IgD-negative memory B cell (primary cell): Measurements from ENCODE around the gene SPATA12. TPM values are rescaled to one million over a fixed set of nuclear protein-coding genes. Genes with fewer than 3 reads are reported as not detected.
"Not testable (repeated sequence)": the region's sequence is repeated elsewhere in the genome, so short reads cannot be mapped to it uniquely, and the experiment has no call there.

Experiments
- H3K27ac Mint-ChIP-seq, 3 donors: one replicate each; pipeline ENCODE4 v1.8.0; 2020 to 2022; ENCODE audit warnings: mild to moderate bottlenecking in 3 of 3, mixed read lengths in 3 of 3, moderate library complexity in 1 of 3
- H3K27me3 Mint-ChIP-seq: one replicate; pipeline ENCODE4 v1.8.0; 2021; ENCODE audit warnings: mixed read lengths
- H3K36me3 Mint-ChIP-seq: one replicate; pipeline ENCODE4 v1.8.0; 2020; ENCODE audit warnings: mild to moderate bottlenecking, mixed read lengths
- H3K4me1 Mint-ChIP-seq, 3 donors: one replicate each; pipeline ENCODE4 v1.8.0; 2020 to 2022; ENCODE audit warnings: mixed read lengths in 3 of 3, mild to moderate bottlenecking in 1 of 3
- H3K4me3 Mint-ChIP-seq, 4 donors: one replicate each; pipeline ENCODE4 v1.8.0; 2020 to 2022; ENCODE audit warnings: mild to moderate bottlenecking in 4 of 4, mixed read lengths in 4 of 4, moderate library complexity in 3 of 4
- H3K9me3 Mint-ChIP-seq, 3 donors: one replicate each; pipeline ENCODE4 v1.8.0; 2020 to 2021; ENCODE audit warnings: mixed read lengths in 3 of 3, mild to moderate bottlenecking in 1 of 3
- polyA plus RNA-seq: library from polyadenylated mRNA; unstranded; fragments of 300-500 nt; fragmentation: Illumina TruSeq; gene quantifications from one replicate; pipeline ENCODE4 v1.2.3, GENCODE V29; 2021

Gene SPATA12
- polyA plus RNA-seq, 1 donor from 2014 or later: not detected

- H3K4me1 Mint-ChIP-seq, H3K9me3 Mint-ChIP-seq, H3K4me3 Mint-ChIP-seq, H3K27ac Mint-ChIP-seq, H3K36me3 Mint-ChIP-seq: not testable (repeated sequence)
- H3K27me3 Mint-ChIP-seq: peaks cover 16% of the 10 kb centered on the region
Measured at GRCh38 chr3:57083266-57083995, 23.0 kb downstream of the SPATA12 start.

- Mint-ChIP-seq H3K4me3 (no peak overlapping the region), H3K27ac (no peak overlapping the region), H3K9me3 (no peaks in the 10 kb centered on the region), H3K27me3 (peaks cover 9% of the 10 kb centered on the region), H3K36me3 (no peaks in the 10 kb centered on the region), H3K4me1 (peaks cover 0 to 1% (median 0%) of the 10 kb centered on the region in 3 donors)
Measured at GRCh38 chr3:57085211-57085610, 24.7 kb downstream of the SPATA12 start.

- Mint-ChIP-seq H3K4me1 (peaks cover 0 to 1% (median 0%) of the 10 kb centered on the region in 3 donors), H3K27me3 (peaks cover 5% of the 10 kb centered on the region), H3K27ac (no peak overlapping the region), H3K4me3 (no peak overlapping the region), H3K9me3 (no peaks in the 10 kb centered on the region), H3K36me3 (no peaks in the 10 kb centered on the region)
Measured at GRCh38 chr3:57086201-57086600, 25.7 kb downstream of the SPATA12 start.

GRCh38 chr3:57087361-57088092 lies 27.1 kb downstream of the SPATA12 start:
- Mint-ChIP-seq H3K9me3 (no peaks in the 10 kb centered on the region), H3K27me3 (peaks cover 4% of the 10 kb centered on the region), H3K27ac (no peak overlapping the region), H3K36me3 (no peaks in the 10 kb centered on the region), H3K4me1 (peaks cover 0 to 1% (median 0%) of the 10 kb centered on the region in 3 donors), H3K4me3 (no peak overlapping the region)

GRCh38 chr3:57088503-57088902 lies 28.0 kb downstream of the SPATA12 start:
- Mint-ChIP-seq H3K27ac (no peak overlapping the region), H3K4me1 (peaks cover 0 to 1% (median 0%) of the 10 kb centered on the region in 3 donors), H3K4me3 (no peak overlapping the region), H3K36me3 (no peaks in the 10 kb centered on the region), H3K27me3 (peaks cover 3% of the 10 kb centered on the region), H3K9me3 (no peaks in the 10 kb centered on the region)

- Mint-ChIP-seq H3K36me3 (no peaks in the 10 kb centered on the region), H3K27ac (no peak overlapping the region), H3K4me1 (peaks cover 1 to 4% (median 3%) of the 10 kb centered on the region in 3 donors), H3K4me3 (no peak overlapping the region), H3K9me3 (no peaks in the 10 kb centered on the region), H3K27me3 (peaks cover 3% of the 10 kb centered on the region)
Measured at GRCh38 chr3:57089043-57089442, 28.6 kb downstream of the SPATA12 start.

- peaks cover 3% of the 10 kb centered on the region for H3K27me3 Mint-ChIP-seq
- H3K27ac Mint-ChIP-seq: no peak overlapping the region
- no peaks in the 10 kb centered on the region for H3K9me3 Mint-ChIP-seq
- peaks cover 1 to 8% (median 5%) of the 10 kb centered on the region in 3 donors for H3K4me1 Mint-ChIP-seq
- H3K36me3 Mint-ChIP-seq: no peaks in the 10 kb centered on the region
- H3K4me3 Mint-ChIP-seq: no peak overlapping the region
Measured at GRCh38 chr3:57091521-57092273, 31.2 kb downstream of the SPATA12 start.

- peak overlapping the region in 1 of 4 donors; percentile 8 for H3K4me3 Mint-ChIP-seq
- H3K36me3 Mint-ChIP-seq: no peaks in the 10 kb centered on the region
- no peak overlapping the region for H3K27ac Mint-ChIP-seq
- H3K4me1 Mint-ChIP-seq: peaks cover 1 to 8% (median 5%) of the 10 kb centered on the region in 3 donors
- no peaks in the 10 kb centered on the region for H3K9me3 Mint-ChIP-seq
- H3K27me3 Mint-ChIP-seq: peaks cover under 1% of the 10 kb centered on the region
Measured at GRCh38 chr3:57093489-57093888, 33.0 kb downstream of the SPATA12 start.

- peak overlapping the region in 1 of 3 donors; percentile 31 for H3K27ac Mint-ChIP-seq
- no peaks in the 10 kb centered on the region for H3K36me3 Mint-ChIP-seq
Measured at GRCh38 chr3:57093971-57094535, 33.6 kb downstream of the SPATA12 start.

GRCh38 chr3:57094575-57094974 lies 34.1 kb downstream of the SPATA12 start:
- no peaks in the 10 kb centered on the region for H3K9me3 Mint-ChIP-seq
- peak overlapping the region in 1 of 3 donors; percentile 31 for H3K27ac Mint-ChIP-seq
- H3K4me1 Mint-ChIP-seq: peaks cover 1 to 8% (median 5%) of the 10 kb centered on the region in 3 donors
- peak overlapping the region in 1 of 4 donors; percentile 4 for H3K4me3 Mint-ChIP-seq
- no peaks in the 10 kb centered on the region for H3K36me3 Mint-ChIP-seq
- peaks cover 4% of the 10 kb centered on the region for H3K27me3 Mint-ChIP-seq

More at GRCh38 chr3:57093971-57094535, 33.6 kb downstream of the SPATA12 start:
- H3K4me1 Mint-ChIP-seq: peaks cover 1 to 8% (median 5%) of the 10 kb centered on the region in 3 donors
- H3K9me3 Mint-ChIP-seq: no peaks in the 10 kb centered on the region
- peaks cover 4% of the 10 kb centered on the region for H3K27me3 Mint-ChIP-seq
- H3K4me3 Mint-ChIP-seq: peak overlapping the region in 1 of 4 donors; percentile 8

GRCh38 chr3:57095363-57095762 lies 34.9 kb downstream of the SPATA12 start:
- peaks cover 0 to 10% (median 5%) of the 10 kb centered on the region in 3 donors for H3K4me1 Mint-ChIP-seq
- H3K9me3 Mint-ChIP-seq: no peaks in the 10 kb centered on the region
- H3K4me3 Mint-ChIP-seq: no peak overlapping the region
- no peaks in the 10 kb centered on the region for H3K36me3 Mint-ChIP-seq
- H3K27ac Mint-ChIP-seq: no peak overlapping the region
- peaks cover 6% of the 10 kb centered on the region for H3K27me3 Mint-ChIP-seq

- no peak overlapping the region for H3K27ac Mint-ChIP-seq
- H3K4me3 Mint-ChIP-seq: no peak overlapping the region
Measured at GRCh38 chr3:57097536-57097935, 37.1 kb downstream of the SPATA12 start.

GRCh38 chr3:57098418-57099310 lies 38.2 kb downstream of the SPATA12 start:
- H3K36me3 Mint-ChIP-seq: no peaks in the 10 kb centered on the region
- peaks cover 11% of the 10 kb centered on the region for H3K27me3 Mint-ChIP-seq
- no peak overlapping the region for H3K27ac Mint-ChIP-seq
- peaks cover 0 to 11% (median 5%) of the 10 kb centered on the region in 3 donors for H3K4me1 Mint-ChIP-seq
- H3K4me3 Mint-ChIP-seq: no peak overlapping the region
- no peaks in the 10 kb centered on the region for H3K9me3 Mint-ChIP-seq

More at GRCh38 chr3:57097536-57097935, 37.1 kb downstream of the SPATA12 start:
- no peaks in the 10 kb centered on the region for H3K36me3 Mint-ChIP-seq
- peaks cover 0 to 10% (median 5%) of the 10 kb centered on the region in 3 donors for H3K4me1 Mint-ChIP-seq
- H3K27me3 Mint-ChIP-seq: peaks cover 11% of the 10 kb centered on the region
- no peaks in the 10 kb centered on the region for H3K9me3 Mint-ChIP-seq
